Ecto neural progenitor cell (in vitro differentiated cells): ENCODE measurements around the gene TBC1D23.
A peak's percentile ranks its signal among the peaks of the same experiment; 100 is the strongest.
"Not testable (repeated sequence)": the region's sequence is repeated elsewhere in the genome, so short reads cannot be mapped to it uniquely, and the experiment has no call there.

Source experiments
- DNase-seq: peaks from one replicate; pipeline ENCODE4 v3.0.0-alpha.2; 2018; ENCODE audit warnings: low spot score

Gene TBC1D23

DNA sequence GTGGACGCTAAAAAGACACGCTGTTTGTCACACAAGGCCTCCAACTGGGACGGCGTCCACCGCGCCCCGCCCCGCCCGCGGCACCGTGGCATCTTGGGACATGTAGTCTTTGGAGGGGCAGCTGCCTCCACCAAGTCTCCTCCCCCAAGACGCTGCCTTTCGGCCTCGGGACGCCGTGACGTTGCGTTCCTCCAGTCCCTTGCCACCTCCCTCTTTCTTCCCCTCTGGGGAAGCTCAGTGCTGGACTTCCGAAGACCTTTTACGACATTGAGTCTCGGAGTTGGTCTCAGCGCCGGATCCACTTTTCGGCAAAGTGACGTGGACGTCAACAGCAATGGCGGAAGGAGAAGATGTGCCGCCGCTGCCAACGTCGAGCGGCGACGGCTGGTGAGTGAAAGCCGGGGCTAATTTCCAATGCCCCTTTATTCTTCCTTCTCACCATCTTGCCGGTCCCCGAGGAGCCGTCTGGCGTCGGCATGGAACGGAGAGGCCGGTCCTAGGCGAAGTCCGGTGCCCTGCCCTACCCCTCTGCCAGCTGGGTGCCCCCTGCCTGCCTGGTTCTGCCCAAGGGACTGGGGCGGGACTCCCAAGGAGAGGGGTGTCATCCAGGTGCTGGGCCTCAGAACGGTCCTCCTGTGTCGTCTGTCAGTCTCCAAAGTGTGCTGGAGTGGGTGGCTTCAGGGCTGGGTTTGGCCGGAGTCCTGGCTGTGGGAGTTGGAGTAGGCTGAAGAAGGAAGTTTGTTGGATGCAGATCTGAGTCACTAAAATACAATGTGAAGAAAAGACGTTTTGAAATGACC, at the start of gene TBC1D23:
TBC1D23 (plus strand) TSS at position 308 of the 800 bp plus-strand sequence; CDS start at position 335, 27 bp downstream.
- DNase-seq, result peak; percentile 97

DNA sequence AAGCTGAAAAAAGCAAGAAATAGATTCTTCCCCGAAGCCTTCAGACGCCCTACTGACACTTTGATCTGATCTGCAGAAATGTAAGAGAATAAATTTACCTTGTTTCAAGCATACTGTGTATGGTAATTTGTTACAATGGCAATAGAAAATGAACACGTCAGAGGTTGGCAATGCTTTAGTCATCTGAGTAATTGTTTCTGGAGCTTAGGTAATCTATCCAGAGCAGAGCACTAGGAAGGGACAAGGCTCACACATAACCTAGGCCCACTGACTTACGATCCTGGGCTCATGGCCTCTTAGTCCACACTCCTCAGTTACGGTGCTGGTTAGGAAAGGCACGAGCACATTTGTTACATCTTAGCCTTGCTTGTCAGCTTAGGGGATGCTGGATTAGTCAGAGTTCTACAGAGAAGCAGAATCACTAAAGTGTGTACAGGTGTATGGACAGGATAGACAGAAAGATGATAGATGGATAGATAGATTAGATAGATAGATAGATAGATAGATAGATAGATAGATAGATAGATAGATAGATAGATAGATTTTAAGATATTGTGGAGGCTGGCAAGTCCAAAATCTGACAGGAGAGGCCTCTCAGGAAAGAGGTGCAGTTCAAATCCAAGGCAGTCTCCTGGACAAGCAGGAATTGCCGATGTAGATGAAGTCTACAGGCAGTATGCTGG, 46.8 kb upstream of the TBC1D23 start:
- no peak for DNase-seq

DNA sequence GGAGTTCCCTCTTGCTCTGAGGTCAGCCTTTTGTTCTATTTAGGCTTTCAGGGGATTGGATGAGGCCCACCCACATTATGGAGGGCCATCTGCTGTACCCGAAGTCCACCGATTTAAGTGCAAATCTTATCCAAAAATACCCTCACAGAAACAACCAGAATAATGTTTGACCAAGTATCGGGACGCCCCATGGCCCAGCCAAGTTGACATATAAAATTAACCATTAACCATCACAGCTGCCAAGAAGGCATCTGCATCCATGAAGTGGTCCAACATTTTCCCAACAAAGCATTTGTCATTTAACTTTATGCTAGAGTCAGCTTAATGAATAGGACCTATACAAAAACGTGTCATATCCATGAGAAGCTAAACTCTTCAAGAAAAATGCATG, 46.2 kb upstream of the TBC1D23 start:
- no peak for DNase-seq

DNA sequence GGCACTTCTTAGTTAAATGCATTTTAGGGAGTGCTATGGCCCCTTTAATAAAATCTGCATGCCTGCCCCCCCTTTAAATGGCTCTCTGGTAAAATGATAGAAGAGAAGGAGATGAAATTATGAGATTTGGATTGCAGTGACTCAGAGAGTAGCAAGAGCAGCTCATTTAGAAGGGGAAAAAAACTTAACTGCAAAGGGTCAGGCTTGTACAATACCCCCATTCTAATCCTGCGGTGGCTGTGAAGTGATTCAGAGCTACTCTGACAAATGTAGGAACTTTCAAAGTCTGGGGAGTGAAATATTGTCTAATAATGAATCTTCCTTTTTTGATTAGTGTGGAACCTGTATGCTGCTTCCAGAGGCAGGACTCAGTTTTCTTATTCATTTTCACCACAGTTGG, 44.1 kb upstream of the TBC1D23 start:
- DNase-seq, result no peak

DNA sequence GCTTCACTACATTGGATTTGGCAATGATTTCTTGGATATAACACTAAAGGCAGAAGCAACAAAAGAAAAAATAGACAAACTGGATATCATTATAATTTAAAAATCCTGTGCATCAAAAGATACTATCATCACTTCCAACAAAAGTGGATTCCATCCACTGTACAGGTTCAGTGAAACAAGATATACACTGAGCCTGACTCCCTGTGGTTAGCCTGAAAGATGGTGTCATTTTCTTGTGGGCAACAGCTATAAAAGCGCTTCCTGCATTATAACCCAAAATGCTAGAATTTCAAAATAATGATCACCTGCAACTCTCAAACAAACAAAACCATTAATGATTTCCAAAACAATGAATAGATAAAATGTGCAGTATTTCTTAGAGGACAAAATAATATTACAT, 39.6 kb upstream of the TBC1D23 start:
- no peak for DNase-seq

DNA sequence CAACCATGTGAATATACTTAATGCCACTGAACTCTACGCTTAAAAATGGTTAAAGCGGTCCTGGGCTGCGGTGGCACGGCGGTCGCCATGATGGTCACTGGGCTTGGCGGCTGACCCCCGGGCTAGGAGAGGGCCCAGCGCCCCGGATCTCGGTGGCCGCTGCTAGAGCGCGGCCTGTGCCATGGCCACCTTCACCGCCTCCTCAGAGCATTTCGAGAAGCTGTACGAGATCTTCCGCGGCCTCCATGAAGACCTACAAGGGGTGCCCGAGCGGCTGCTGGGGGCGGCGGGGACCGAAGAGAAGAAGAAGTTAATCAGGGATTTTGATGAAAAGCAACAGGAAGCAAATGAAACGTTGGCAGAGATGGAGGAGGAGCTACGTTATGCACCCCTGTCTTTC, 35.6 kb upstream of the TBC1D23 start:
- no peak for DNase-seq

DNA sequence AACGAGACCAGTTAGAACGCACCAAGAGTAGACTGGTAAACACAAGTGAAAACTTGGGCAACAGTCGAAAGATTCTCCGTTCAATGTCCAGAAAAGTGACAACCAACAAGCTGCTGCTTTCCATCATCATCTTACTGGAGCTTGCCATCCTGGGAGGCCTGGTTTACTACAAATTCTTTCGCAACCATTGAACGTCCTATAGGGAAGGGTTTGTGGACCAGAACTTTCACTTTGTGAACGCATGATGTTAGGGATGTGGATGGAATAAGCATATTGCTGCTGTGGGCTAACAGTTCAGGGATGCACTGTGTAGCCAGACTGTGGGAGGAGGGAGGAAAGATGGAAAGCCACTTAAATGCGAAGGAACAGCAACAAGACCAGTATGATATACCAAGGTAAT, 34.9 kb upstream of the TBC1D23 start:
- no peak for DNase-seq

DNA sequence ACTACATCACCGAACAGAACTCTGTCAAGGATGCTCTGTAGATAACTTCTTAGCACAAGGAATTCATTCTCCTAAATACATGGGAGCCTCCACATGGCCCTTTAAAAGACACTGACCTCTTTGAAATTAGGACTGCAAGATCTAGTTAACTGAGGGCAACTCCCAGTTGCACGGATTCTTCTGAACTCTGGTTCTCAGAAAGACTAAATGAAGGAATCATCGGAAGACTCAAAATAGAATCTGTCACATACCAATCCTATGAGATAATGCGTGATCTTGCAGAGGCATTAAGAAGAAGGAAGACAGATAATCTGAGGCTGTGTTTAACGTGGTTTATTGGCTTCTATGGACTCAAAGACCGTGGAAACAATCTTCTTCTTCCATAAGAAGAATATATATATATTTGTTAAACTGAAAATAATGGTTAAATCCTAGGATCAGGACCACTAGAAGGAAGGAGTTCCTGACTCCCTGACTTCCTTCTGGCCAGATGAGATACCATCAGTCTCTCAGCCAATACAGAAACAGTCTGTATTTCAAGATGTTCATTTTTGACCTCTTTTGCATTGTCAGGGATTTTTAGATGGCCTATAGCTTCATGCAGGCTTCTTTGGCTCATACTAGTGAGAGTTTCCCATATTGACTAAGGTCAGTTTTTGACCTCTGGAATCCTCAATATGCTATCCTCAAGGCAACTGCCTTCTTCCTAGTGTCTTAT, 33.9 kb upstream of the TBC1D23 start:
- DNase-seq, result no peak

DNA sequence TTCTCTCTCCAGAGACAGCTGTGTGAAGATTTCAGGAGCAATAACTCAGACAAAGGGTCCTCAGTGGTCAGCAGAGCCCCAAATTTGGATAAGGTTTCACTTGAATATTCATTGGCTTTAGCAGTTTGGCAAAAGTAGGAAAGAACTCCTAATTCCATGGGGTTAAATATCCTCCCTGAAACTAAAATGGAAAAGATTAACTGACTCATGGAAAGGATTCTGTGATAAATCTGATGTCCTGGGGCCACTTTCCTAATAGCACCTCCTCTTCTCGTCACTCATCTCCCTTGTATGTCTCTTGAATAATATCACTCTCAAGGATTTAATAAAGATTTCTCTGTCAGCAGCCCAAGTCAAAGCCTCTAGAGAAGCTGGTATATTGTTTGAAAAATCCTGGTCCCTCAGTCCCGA, 33.3 kb upstream of the TBC1D23 start:
- no peak for DNase-seq

DNA sequence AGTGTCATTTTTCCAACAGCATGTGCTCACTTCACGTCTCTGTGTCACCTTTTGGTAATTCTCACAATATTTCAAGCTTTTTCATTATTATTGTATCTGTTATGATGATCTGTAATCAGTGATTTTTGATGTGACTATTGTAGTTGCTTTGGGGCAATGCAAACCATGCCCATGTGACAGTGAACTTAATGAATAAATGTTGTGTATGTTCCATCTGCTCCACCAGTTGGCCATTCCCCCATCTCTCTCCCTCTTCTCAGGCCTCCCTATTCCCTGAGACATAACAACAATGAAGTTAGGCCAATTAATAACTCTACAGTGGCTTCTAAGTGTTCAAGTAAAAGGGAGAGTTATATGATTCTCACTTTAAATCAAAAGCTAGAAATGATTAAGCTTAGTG, 32.5 kb upstream of the TBC1D23 start:
- no peak for DNase-seq

DNA sequence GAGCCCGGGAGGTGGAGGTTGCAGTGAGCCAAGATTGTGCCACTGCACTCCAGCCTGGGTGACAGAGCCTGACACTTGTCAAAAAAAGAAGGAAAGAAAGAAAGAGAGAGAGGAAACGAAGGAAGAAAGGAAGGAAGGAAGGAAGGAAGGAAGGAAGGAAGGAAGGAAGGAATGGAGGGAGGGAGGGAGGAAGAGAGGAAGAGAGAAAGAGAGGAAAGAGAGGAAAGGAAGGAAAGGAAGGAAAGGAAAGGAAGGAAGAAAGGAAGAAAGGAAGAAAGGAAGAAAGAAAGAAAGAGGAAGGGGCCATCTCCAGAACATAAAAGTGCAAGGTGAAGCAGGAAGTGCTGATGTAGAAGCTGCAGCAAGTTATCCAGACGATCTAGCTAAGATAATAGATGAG, 31.6 kb upstream of the TBC1D23 start:
- DNase-seq, result not testable (repeated sequence)

DNA sequence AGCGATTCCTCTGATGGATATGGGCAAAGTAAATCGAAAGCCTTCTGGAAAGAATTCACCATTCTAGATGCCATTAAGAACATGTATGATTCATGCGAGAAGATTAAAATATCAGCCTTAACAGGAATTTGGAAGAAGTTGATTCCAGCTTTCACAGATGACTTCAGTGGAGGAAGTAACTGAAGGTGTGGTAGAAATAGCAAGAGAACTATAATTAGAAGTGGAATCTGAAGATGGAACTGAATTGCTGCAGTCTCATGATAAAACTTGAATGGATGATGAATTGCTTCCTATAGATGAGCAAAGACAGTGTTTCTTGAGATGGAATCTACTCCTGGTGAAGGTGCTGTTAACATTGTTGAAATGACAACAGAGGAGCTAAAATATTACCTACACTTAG, 30.1 kb upstream of the TBC1D23 start:
- DNase-seq, result no peak

DNA sequence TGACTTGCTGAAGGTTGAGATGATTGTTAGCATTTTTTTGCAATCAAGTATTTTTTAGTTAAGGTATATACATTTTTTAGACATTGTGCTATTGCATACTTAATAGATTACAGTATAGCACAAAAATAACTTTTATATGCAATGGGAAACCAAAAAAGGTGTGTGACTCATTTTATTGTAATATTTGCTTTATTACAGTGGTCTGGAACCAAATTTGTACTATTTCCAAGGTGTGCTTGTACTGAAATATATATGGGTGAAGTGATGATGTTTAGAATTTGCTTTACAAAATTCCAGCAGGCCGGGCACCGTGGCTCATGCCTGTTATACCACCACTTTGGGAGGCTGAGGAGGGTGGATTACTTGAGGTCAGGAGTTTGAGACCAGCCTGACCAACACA, 29.1 kb upstream of the TBC1D23 start:
- DNase-seq, result no peak

DNA sequence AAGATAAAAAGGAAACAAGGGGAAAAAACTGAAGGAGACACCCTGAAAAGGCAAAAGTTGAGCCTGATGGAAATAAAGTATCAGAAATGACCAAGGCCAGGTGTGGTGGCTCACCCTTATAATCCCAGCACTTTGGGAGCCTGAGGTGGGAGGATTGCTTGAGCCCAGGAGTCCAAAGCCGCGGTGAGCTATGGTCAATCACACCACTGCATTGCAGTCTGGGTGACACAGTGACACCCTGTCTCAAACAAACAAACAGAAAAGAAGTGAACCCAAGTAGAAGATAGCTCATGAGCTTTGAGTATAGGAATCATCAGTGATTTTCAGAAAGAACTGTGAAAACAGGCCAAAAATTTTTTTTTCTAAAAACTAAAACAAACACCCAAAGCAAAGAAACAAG, 26.4 kb upstream of the TBC1D23 start:
- no peak for DNase-seq

DNA sequence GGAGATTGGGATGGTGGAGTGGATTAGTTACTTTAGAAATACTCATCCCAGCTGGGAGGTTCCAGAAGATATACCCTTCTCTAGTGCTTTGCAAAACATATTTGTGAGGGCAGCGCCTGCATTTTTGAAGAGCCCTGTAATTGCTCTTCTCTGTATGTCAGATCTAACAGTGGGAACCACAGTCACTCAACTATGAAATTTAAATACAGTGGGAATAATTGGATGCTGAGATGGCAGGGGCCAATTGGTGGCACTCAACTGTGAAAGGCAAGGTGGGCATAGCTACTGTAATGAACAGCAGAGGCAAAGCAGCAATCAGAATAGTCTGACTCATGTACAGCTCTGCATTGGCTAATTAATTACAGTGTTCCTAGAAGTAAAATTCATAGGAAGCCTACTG, 22.2 kb upstream of the TBC1D23 start:
- no peak for DNase-seq

DNA sequence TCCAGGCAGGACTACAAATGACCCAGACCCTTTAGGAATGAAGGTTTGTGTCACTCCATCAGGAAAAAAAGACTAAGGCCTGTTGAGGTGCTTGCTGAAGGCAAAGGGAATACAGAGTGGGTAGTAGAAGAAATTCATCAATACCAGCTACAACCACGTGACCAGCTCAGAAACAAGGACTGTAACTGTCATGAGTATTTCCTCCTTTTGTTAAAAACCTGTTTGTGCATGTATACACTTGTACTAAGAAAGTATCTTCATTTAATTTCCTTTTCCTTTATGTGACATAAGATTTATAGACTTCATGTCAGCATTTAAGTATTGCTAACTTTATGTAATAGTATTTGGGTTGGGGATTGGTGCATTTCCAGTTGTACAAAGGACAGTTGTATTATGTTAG, 18.3 kb upstream of the TBC1D23 start:
- not testable (repeated sequence) for DNase-seq

DNA sequence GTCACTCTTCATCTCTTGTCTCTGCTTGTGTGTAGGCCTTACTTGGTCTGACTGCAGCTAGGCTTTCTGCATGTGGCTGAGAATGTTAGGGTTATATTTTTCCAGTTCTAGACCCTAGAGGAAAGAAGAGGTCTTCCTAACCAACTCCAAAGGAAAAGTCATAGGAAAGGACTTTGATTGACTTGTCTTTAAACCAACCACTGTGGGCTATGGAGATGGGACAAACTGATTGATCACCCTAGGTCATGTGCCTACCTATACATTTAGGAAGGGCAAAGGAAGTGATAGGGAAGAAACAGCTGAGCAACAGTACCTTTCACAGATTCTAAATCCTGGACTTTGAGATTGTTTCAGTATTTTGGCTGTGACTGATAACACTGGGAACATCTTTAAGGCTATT, 16.5 kb upstream of the TBC1D23 start:
- no peak for DNase-seq

DNA sequence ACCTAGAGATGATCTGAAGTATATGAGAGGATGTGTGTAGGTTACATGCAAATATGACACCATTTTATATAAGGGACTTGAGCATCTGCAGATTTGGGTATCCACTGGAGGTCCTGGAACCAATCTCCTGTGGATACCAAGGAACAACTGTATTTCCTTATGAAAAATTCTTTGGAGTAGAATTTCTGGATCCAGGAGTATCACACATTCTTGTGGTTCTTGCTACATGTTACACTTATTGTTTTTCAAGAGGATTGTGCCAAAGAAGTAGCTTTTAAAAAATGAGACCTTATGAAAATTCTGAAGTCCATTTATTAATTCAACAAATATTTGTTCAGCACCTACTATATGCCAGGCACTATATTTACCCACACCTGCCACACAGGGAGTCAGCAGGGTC, 15.7 kb upstream of the TBC1D23 start:
- no peak for DNase-seq

DNA sequence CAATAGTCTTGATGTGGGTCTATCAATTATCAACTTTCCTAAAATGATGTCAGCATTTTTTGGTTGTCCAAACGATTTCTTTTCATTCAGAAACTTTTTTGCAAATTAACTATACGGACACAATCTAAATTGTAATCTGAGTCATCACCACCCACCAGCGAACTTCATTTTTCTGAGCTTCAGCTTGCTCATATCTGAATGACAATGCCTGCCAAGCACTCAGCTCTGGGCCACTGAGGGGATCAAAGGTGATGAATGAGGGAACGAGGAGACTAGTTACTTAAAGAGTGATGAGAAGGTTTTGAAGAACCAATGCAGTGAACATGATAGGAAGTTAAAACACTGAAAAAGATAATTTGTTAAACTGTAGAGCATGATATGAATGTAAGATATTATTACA, 14.9 kb upstream of the TBC1D23 start:
- no peak for DNase-seq

DNA sequence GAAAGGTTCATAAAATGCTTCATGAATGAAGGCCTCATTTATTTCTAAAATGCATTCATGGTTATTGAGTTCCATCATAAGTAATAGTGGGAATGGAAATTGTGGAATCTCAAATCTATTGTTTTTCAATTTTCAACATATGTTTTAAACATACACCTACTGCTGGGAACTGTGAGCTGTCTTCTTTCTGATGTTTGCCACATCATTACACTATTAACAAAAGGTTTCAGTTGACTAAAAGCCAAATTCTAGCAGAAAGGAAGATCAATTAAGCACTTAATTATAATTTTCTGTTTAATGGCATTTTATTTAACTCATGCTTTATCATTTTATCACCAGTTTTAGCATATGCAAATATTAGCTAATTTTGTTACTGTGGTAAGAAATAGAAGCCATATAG, 13.8 kb upstream of the TBC1D23 start:
- DNase-seq, result no peak

DNA sequence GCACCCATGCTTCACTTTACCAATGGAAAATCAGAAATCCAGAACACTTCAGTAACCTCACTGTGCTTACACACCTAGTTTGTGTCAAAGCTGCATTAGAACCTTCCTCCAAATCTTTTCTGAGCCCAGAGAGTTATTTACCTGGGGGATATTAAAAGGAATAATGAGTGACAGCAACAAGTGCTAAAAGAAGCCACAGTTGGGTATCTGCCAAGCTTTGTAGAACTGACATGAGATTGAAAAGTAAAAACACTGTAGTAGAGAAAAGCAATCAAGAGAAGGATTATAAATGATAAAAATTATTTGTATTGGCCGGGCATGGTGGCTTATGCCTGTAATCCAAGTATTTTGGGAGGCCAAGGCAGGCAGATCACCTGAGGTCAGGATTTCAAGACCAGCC, 8.8 kb upstream of the TBC1D23 start:
- no peak for DNase-seq

DNA sequence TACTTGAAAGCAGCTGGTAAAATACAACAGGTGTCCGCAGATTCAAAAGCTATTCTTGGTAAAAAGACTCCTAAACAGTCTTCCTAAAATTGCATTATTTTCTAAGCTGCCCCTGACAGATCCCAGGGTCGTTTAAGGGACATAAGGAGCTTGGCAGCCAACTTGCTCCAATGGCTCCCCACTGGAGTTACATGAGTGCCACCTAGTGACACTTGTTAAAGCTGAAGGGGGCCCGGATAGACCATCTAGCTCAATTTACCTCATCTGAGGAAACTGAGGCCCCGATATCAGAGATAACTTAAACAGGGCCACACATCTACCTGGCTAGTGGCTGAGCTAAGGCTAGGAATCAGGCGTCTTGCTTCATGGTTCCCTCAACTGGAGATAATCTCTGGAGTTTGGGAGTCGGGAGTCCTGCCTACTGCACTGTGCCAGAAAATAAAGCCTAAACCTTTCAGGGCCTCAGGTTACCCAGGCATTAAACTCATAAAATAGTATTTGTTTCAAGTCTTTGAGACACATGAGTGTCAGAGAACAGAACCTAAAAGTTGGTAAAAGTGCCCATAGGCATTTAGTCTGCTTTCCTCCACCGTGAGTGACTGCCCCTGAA, 6.5 kb upstream of the TBC1D23 start:
- peak; percentile 57 for DNase-seq

DNA sequence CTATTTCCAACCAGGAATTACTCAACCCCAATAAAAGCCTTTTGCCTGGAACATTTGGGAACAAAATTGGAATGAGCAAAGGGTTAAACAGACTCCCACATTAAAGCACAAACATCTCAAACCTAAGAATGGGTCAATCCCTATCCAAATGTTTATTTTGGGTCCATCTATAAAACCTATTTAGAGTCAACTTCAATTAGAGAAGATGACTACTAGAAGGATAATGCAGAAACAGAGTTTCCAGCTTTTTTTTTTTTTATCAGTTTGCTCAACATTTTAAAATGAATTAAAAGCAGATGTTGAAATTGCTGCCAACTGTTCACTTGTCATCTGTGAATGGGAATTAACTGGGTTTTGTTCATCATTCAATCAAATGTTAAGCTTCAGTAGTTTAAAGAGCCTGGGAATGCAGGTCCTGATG, 4.1 kb upstream of the TBC1D23 start:
- DNase-seq, result no peak
